NT2/D1 (cell line): ENCODE data around the gene HMMR.

ENCODE experiments used
- DNase-seq: peaks from one replicate; pipeline ENCODE4 v3.0.0-alpha.2; 2011; ENCODE audit warnings: low read depth, low spot score
- H3K27me3 ChIP-seq: 2 replicates; pipeline ENCODE4 v1.6.0; 2011; ENCODE audit warnings: mild to moderate bottlenecking; ENCODE audit not compliant: insufficient read length, insufficient read depth
- H3K36me3 ChIP-seq: 2 replicates; pipeline ENCODE4 v1.6.1; 2011; ENCODE audit warnings: mild to moderate bottlenecking, low read length, mixed read lengths; ENCODE audit not compliant: insufficient read depth, insufficient read length
- H3K4me1 ChIP-seq: 2 replicates; pipeline ENCODE4 v1.5.1; 2011; ENCODE audit not compliant: insufficient read depth, insufficient read length
- H3K4me3 ChIP-seq: 2 replicates; pipeline ENCODE4 v1.5.1; 2011; ENCODE audit warnings: low read depth; ENCODE audit not compliant: insufficient read length
- H3K9ac ChIP-seq: 2 replicates; pipeline ENCODE4 v1.6.0; 2011; ENCODE audit warnings: low read depth; ENCODE audit not compliant: insufficient read length
- H3K9me3 ChIP-seq: 2 replicates; pipeline ENCODE4 v1.5.1; 2011; ENCODE audit warnings: mild to moderate bottlenecking, low read length; ENCODE audit not compliant: insufficient read depth
- SUZ12 ChIP-seq: IDR thresholded peaks from 2 replicates; pipeline ENCODE4 v1.6.1; 2011; ENCODE audit not compliant: insufficient read length, insufficient read depth; ENCODE audit errors: extremely low read depth
- YY1 ChIP-seq: IDR thresholded peaks from 2 replicates; pipeline ENCODE4 v1.6.1; 2011; ENCODE audit not compliant: insufficient read length, insufficient read depth
- ZNF274 ChIP-seq: IDR thresholded peaks from 2 replicates; pipeline ENCODE4 v1.6.1; 2011; ENCODE audit warnings: mild to moderate bottlenecking, low read depth, low read length

Gene HMMR

GRCh38 chr5:163506726-163507125 lies 46.3 kb downstream of the HMMR start:
- DNase-seq, result no peak
- H3K36me3 ChIP-seq, result no peaks in the 10 kb centered on the region
- H3K9me3 ChIP-seq, result no peaks in the 10 kb centered on the region
- no peaks in the 10 kb centered on the region for H3K27me3 ChIP-seq
- H3K4me1 ChIP-seq, result no peaks in the 10 kb centered on the region
- peak overlapping the region; percentile 81 for H3K9ac ChIP-seq
- TF ChIP-seq SUZ12 (no peak), YY1 (no peak), ZNF274 (no peak)
- peak overlapping the region; percentile 75 for H3K4me3 ChIP-seq

GRCh38 chr5:163508753-163509152 lies 48.3 kb downstream of the HMMR start:
- H3K4me3 ChIP-seq, result no peak overlapping the region
- H3K27me3 ChIP-seq, result no peaks in the 10 kb centered on the region
- TF ChIP-seq ZNF274 (no peak), SUZ12 (no peak), YY1 (no peak)
- DNase-seq, result no peak
- no peaks in the 10 kb centered on the region for H3K4me1 ChIP-seq
- no peak overlapping the region for H3K9ac ChIP-seq
- H3K36me3 ChIP-seq, result peaks cover 19% of the 10 kb centered on the region
- no peaks in the 10 kb centered on the region for H3K9me3 ChIP-seq

- DNase-seq, result no peak
- H3K4me1 ChIP-seq, result no peaks in the 10 kb centered on the region
- peaks cover 26% of the 10 kb centered on the region for H3K36me3 ChIP-seq
- H3K4me3 ChIP-seq, result no peak overlapping the region
- H3K9ac ChIP-seq, result no peak overlapping the region
- no peak for TF ChIP-seq YY1
- TF ChIP-seq SUZ12, result no peak
- TF ChIP-seq ZNF274, result no peak
- H3K9me3 ChIP-seq, result no peaks in the 10 kb centered on the region
- H3K27me3 ChIP-seq, result no peaks in the 10 kb centered on the region
Observed at GRCh38 chr5:163509291-163509951, 49.0 kb downstream of the HMMR start.

GRCh38 chr5:163512526-163512925 lies 52.1 kb downstream of the HMMR start:
- H3K9me3 ChIP-seq, result no peaks in the 10 kb centered on the region
- TF ChIP-seq ZNF274 (no peak), SUZ12 (no peak), YY1 (no peak)
- no peak for DNase-seq
- H3K27me3 ChIP-seq, result no peaks in the 10 kb centered on the region
- no peaks in the 10 kb centered on the region for H3K4me1 ChIP-seq
- H3K9ac ChIP-seq, result no peak overlapping the region
- H3K4me3 ChIP-seq, result no peak overlapping the region
- H3K36me3 ChIP-seq, result peaks cover 55% of the 10 kb centered on the region

- no peaks in the 10 kb centered on the region for H3K4me1 ChIP-seq
- DNase-seq, result no peak
- no peak for TF ChIP-seq YY1
- TF ChIP-seq SUZ12, result no peak
- TF ChIP-seq ZNF274, result no peak
- H3K27me3 ChIP-seq, result no peaks in the 10 kb centered on the region
- H3K4me3 ChIP-seq, result no peak overlapping the region
- H3K9me3 ChIP-seq, result no peaks in the 10 kb centered on the region
- no peak overlapping the region for H3K9ac ChIP-seq
- peaks cover 3% of the 10 kb centered on the region for H3K36me3 ChIP-seq
Observed at GRCh38 chr5:163525096-163525495, 64.7 kb downstream of the HMMR start.

- H3K9me3 ChIP-seq, result no peaks in the 10 kb centered on the region
- H3K27me3 ChIP-seq, result no peaks in the 10 kb centered on the region
- TF ChIP-seq ZNF274 (no peak), SUZ12 (no peak), YY1 (no peak)
- DNase-seq, result no peak
- no peaks in the 10 kb centered on the region for H3K36me3 ChIP-seq
- H3K4me3 ChIP-seq, result no peak overlapping the region
- H3K4me1 ChIP-seq, result no peaks in the 10 kb centered on the region
- H3K9ac ChIP-seq, result no peak overlapping the region
Observed at GRCh38 chr5:163529698-163530097, 69.3 kb downstream of the HMMR start.

- H3K36me3 ChIP-seq, result no peaks in the 10 kb centered on the region
- H3K9me3 ChIP-seq, result no peaks in the 10 kb centered on the region
- no peaks in the 10 kb centered on the region for H3K27me3 ChIP-seq
- no peaks in the 10 kb centered on the region for H3K4me1 ChIP-seq
- no peak overlapping the region for H3K9ac ChIP-seq
- no peak overlapping the region for H3K4me3 ChIP-seq
- TF ChIP-seq YY1 (no peak), ZNF274 (no peak)
- no peak for DNase-seq
Observed at GRCh38 chr5:163531272-163531671, 70.8 kb downstream of the HMMR start.
